GM12873 (cell line): ENCODE data around the gene REXO1.

Experiments
- TF ChIP-seq, protein P1 (sequence below): IDR thresholded peaks from 2 replicates; pipeline ENCODE4 v1.5.1; 2012; ENCODE audit warnings: low read depth, mild to moderate bottlenecking, moderate library complexity, low read length, control low read depth; ENCODE audit not compliant: insufficient read depth; ENCODE audit errors: missing control alignments

The REXO1 gene

DNA sequence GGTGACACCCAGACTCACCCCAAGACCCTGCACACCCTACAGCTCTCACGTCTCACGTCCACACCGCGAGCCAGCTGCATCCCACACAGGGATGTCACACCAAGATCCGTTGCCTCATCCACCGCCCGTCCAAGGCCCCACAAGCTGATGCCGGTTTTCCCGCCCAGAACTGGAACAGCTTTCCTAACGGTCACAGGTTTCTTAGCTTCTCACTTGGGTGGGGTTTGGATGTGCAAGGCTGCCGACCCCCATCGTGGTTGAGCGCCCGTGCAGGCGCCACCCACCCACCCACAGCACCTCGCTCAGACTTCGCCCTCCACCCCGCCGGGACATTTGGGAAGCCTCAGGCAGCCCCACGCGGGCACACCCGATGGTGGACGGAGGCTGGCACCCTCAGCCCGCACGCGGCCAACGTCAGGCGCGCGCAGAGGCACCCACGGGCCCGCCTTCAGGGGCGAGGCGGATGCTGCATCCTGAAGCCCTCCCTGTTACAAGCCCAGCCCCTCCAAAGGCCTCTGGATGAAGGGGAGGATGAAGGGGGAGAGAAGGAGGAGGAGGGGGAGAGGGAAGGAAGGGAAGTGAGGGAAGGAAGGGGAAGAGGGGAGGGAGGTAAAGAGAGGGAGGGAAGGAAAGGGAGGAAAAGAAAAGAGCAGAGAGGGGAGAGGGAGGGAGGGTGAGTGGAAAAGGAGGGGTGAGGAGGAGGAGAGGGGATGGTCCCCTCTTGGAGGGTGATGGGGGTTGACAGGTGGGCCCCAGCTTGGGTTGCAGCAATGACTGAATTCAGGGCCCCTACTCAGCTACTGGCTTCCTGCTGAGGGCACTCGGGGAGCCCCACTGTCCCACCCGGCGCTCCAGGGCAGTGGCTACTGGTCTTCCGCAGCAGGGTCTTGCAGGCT, 82.1 kb downstream of the REXO1 start:
- TF ChIP-seq, protein P1, sequence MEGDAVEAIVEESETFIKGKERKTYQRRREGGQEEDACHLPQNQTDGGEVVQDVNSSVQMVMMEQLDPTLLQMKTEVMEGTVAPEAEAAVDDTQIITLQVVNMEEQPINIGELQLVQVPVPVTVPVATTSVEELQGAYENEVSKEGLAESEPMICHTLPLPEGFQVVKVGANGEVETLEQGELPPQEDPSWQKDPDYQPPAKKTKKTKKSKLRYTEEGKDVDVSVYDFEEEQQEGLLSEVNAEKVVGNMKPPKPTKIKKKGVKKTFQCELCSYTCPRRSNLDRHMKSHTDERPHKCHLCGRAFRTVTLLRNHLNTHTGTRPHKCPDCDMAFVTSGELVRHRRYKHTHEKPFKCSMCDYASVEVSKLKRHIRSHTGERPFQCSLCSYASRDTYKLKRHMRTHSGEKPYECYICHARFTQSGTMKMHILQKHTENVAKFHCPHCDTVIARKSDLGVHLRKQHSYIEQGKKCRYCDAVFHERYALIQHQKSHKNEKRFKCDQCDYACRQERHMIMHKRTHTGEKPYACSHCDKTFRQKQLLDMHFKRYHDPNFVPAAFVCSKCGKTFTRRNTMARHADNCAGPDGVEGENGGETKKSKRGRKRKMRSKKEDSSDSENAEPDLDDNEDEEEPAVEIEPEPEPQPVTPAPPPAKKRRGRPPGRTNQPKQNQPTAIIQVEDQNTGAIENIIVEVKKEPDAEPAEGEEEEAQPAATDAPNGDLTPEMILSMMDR: no peak
